ENCODE results near the gene LGALS3BP.

- TF ChIP-seq CTCF (IDR thresholded peaks at IDR 0.05): no peak
- no peak for TF ChIP-seq POLR2A (IDR thresholded peaks at IDR 0.05)
These were observed 44.1 kb downstream of the LGALS3BP start for GRCh38 chr17:78935419-78936323.

Measured in esophagus squamous epithelium (tissue), 4 donors.